Neural cell (in vitro differentiated cells): ENCODE measurements around the gene RBSN.

Source experiments
- CTCF ChIP-seq: fragments of 450-650 bp; IDR thresholded peaks from 2 replicates; pipeline ENCODE4 v1.5.1; 2014; ENCODE audit warnings: antibody characterized with exemption, mild to moderate bottlenecking, moderate library complexity; ENCODE audit not compliant: poor library complexity, severe bottlenecking
- EP300 ChIP-seq: fragments of 450-650 bp; conservative IDR thresholded peaks from 2 replicates; pipeline ENCODE4 v1.6.1; 2014; ENCODE audit warnings: antibody characterized with exemption, mild to moderate bottlenecking, moderate library complexity; ENCODE audit not compliant: poor library complexity, severe bottlenecking
- EZH2 ChIP-seq: fragments of 200-600, 300-800 bp; shearing (Covaris generic), sonication (generic); IDR thresholded peaks from 2 replicates; pipeline ENCODE4 v1.6.1; 2014; ENCODE audit warnings: antibody characterized with exemption, low read length, borderline replicate concordance, mild to moderate bottlenecking; ENCODE audit not compliant: insufficient read depth, poor library complexity, severe bottlenecking
- MXI1 ChIP-seq: fragments of 450-650 bp; conservative IDR thresholded peaks from 2 replicates; pipeline ENCODE4 v1.6.1; 2014; ENCODE audit warnings: antibody characterized with exemption, mild to moderate bottlenecking; ENCODE audit not compliant: poor library complexity, severe bottlenecking
- POLR2AphosphoS5 ChIP-seq: IDR thresholded peaks from 2 replicates; pipeline ENCODE4 v1.6.1; 2012
- REST ChIP-seq: IDR thresholded peaks from 2 replicates; pipeline ENCODE4 v1.6.1; 2012; ENCODE audit warnings: borderline replicate concordance
- SMC3 ChIP-seq: fragments of 450-650 bp; conservative IDR thresholded peaks from 2 replicates; pipeline ENCODE4 v1.6.1; 2014; ENCODE audit warnings: antibody characterized with exemption, mild to moderate bottlenecking, moderate library complexity; ENCODE audit not compliant: poor library complexity
- TAF1 ChIP-seq: IDR thresholded peaks from 2 replicates; pipeline ENCODE4 v1.6.1; 2012; ENCODE audit warnings: low read depth

GRCh38 chr3:15148614-15149013 is 49.7 kb upstream of the RBSN start:
- TF ChIP-seq EP300 (no peak), MXI1 (no peak), REST (no peak), CTCF (no peak), POLR2AphosphoS5 (no peak), SMC3 (no peak), TAF1 (no peak), EZH2 (no peak)
